Muscle layer of duodenum (tissue), 2 donors: ENCODE measurements around the gene BPIFA3.
"Not testable (repeated sequence)": the region's sequence is repeated elsewhere in the genome, so short reads cannot be mapped to it uniquely, and the experiment has no call there.

Experiments used
- H3K27ac ChIP-seq: one replicate; pipeline ENCODE4 v1.7.0; 2013; ENCODE audit warnings: mild to moderate bottlenecking, low read length
- H3K27me3 ChIP-seq: one replicate; pipeline ENCODE4 v1.7.0; 2013; ENCODE audit warnings: low read depth, mild to moderate bottlenecking, control low read depth, low read length
- H3K36me3 ChIP-seq, 2 donors: one replicate each; pipeline ENCODE4 v1.7.0; 2013; ENCODE audit warnings: low read length in 2 of 2, control low read depth in 1 of 2, mild to moderate bottlenecking in 1 of 2; ENCODE audit not compliant: insufficient read depth in 2 of 2, control insufficient read depth in 1 of 2
- H3K4me1 ChIP-seq, 2 donors: one replicate each; pipeline ENCODE4 v1.7.0; 2013; ENCODE audit warnings: low read length in 2 of 2, mild to moderate bottlenecking in 2 of 2, control low read depth in 1 of 2, moderate library complexity in 1 of 2; ENCODE audit not compliant: insufficient read depth in 2 of 2, control insufficient read depth in 1 of 2
- H3K4me3 ChIP-seq, 2 donors: one replicate each; pipeline ENCODE4 v1.7.0; 2013; ENCODE audit warnings: low read length in 2 of 2, low read depth in 1 of 2, mild to moderate bottlenecking in 1 of 2
- H3K9me3 ChIP-seq, 2 donors: one replicate each; pipeline ENCODE4 v1.7.0; 2013; ENCODE audit warnings: low read length in 2 of 2, control low read depth in 1 of 2, mild to moderate bottlenecking in 1 of 2; ENCODE audit not compliant: control insufficient read depth in 1 of 2
- donor health status: healthy.

Gene BPIFA3

DNA sequence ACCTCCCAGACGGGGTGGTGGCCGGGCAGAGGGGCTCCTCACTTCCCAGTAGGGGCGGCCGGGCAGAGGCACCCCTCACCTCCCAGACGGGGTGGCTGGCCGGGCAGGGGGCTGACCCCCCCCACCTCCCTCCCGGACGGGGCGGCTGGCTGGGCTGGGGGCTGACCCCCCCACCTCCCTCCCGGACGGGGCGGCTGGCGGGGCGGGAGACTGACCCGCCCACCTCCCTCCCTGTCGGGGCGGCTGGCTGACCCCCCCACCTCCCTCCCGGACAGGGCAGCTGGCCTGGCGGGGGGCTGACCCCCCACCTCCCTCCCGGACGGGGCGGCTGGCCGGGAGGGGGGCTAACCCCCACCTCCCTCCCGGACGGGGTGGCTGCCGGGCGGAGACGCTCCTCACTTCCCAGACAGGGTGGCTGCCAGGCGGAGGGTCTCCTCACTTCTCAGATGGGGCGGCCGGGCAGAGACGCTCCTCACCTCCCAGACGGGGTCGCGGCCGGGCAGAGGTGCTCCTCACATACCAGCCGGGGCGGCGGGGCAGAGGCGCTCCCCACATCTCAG is 32.0 kb upstream of the BPIFA3 start:
- H3K9me3 ChIP-seq, H3K27me3 ChIP-seq, H3K4me3 ChIP-seq, H3K4me1 ChIP-seq, H3K27ac ChIP-seq, H3K36me3 ChIP-seq: not testable (repeated sequence)

DNA sequence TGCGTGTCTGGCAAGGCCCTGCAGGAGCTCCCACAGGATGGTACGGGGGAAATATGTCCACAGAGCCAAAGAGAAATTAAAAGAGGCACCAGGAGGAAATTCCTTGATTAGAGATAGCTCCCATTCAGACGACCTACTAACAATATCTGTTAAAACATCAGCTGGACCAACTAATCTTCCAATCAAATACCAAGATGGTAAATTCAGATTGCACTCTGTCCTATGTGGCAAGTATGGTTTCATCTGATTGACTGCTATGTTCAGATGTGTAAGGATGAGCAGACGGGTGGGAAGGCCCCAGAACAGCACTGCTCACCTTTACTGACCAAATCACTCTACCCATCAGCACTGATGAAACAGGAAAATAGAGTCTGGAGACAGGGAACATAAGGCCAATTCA is 29.7 kb upstream of the BPIFA3 start:
- Histone ChIP-seq H3K27me3 (no peaks in the 10 kb centered on the region), H3K4me3 (no peak overlapping the region), H3K4me1 (peaks cover 0 to 3% of the 10 kb centered on the region in 2 donors), H3K27ac (no peak overlapping the region), H3K36me3 (no peaks in the 10 kb centered on the region), H3K9me3 (no peaks in the 10 kb centered on the region)

DNA sequence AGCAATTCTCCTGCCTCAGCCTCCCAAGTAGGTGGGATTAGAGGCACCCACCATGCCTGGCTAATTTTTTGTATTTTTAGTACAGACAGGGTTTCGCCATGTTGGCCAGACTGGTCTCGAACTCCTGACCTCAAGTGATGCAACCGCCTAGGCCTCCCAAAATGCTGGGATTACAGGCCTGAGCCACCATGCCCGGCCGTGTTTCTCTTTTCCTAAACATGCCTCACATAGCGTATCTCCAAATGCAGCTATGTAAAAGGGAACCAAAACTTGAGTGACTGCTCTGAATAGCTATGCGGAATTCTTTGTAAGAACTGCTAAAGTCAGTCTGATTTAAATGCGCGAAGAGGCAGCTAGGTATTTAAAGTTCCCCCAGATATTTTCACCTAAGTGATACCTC is 28.7 kb upstream of the BPIFA3 start:
- H3K9me3 ChIP-seq, result no peaks in the 10 kb centered on the region
- no peaks in the 10 kb centered on the region for H3K27me3 ChIP-seq
- H3K4me3 ChIP-seq, result no peak overlapping the region
- no peaks in the 10 kb centered on the region for H3K36me3 ChIP-seq
- peaks cover 0 to 6% of the 10 kb centered on the region in 2 donors for H3K4me1 ChIP-seq
- no peak overlapping the region for H3K27ac ChIP-seq

DNA sequence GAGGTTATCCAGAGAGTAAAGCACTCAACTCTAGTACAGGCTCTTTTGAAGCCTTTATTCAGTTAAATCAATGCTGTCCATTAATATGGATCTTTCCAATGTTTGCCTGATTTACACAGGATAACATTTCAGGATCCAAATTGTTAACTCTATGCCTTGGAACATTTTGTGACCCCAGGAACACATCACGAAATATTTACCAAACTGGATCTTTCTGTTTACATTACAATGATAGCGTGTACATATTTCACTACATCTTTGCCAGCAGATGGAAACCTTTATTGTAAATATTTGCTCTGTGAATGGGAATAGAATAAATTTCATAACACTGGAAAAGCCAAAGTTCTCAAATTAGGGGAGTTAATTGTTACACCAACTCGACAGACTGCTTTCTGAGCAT is 25.7 kb upstream of the BPIFA3 start:
- Histone ChIP-seq H3K36me3 (no peaks in the 10 kb centered on the region), H3K4me3 (no peak overlapping the region), H3K4me1 (peaks cover 0 to 6% of the 10 kb centered on the region in 2 donors), H3K9me3 (no peaks in the 10 kb centered on the region), H3K27ac (no peak overlapping the region), H3K27me3 (no peaks in the 10 kb centered on the region)

- no peaks in the 10 kb centered on the region for H3K9me3 ChIP-seq
- H3K27me3 ChIP-seq, result no peaks in the 10 kb centered on the region
- no peaks in the 10 kb centered on the region for H3K36me3 ChIP-seq
- peaks cover 0 to 6% of the 10 kb centered on the region in 2 donors for H3K4me1 ChIP-seq
- no peak overlapping the region for H3K4me3 ChIP-seq
- H3K27ac ChIP-seq, result no peak overlapping the region
Measured at GRCh38 chr20:33191955-33192354, 25.2 kb upstream of the BPIFA3 start.

DNA sequence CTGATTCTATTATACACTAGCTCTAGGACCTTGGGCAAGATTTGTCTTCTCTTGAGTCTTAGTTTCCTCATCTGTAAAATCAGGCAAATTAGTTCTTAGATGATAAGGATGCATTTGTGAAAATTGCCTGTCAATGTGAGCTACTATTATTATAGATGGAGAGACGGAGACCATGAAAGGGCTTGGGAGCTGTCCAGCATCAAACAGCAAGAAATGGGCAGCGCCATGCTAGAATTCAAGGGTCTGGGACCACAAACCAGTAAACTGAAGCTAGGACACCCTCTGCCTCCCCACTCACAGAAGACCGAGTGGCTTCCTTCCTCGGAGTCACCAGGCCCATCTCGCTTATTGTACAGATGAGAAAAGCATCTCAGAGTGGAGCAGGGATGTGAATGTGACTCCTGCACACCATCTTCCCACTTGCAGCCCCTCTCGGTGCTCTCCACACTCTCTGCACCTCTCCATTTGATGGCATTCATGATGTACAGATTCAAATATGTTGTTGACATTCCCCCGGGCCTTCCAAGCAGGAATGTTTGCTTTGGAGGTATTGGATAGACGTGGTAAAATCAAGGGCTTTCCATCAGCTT is 24.1 kb upstream of the BPIFA3 start:
- Histone ChIP-seq H3K9me3 (no peaks in the 10 kb centered on the region), H3K4me1 (peaks cover 0 to 6% of the 10 kb centered on the region in 2 donors), H3K36me3 (no peaks in the 10 kb centered on the region), H3K4me3 (no peak overlapping the region), H3K27ac (no peak overlapping the region), H3K27me3 (no peaks in the 10 kb centered on the region)

GRCh38 chr20:33199026-33199425 is 18.1 kb upstream of the BPIFA3 start:
- Histone ChIP-seq H3K27me3 (peaks cover 4% of the 10 kb centered on the region), H3K9me3 (no peaks in the 10 kb centered on the region), H3K27ac (no peak overlapping the region), H3K36me3 (no peaks in the 10 kb centered on the region), H3K4me3 (no peak overlapping the region), H3K4me1 (no peaks in the 10 kb centered on the region)

DNA sequence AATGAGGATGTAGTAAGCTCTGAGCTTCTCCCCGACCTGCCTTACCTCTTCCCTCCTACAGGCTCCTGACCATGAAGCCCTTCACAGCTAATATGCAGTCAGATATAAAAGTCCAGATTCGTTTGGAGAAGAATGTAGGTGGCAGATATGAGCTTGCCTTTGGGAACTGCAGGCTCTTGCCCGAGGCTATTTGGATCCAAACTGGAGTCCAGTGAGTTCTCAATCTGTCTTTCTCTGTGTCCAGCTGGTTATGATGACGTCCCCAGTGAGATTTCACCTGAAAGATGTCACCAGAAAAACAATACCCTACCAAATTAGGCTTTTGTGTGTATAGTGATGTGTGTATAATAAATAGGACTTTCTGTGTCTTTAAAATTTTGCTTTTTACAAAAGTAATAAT is 14.7 kb upstream of the BPIFA3 start:
- Histone ChIP-seq H3K36me3 (no peaks in the 10 kb centered on the region), H3K4me1 (no peaks in the 10 kb centered on the region), H3K27ac (no peak overlapping the region), H3K27me3 (peaks cover 4% of the 10 kb centered on the region), H3K4me3 (no peak overlapping the region), H3K9me3 (no peaks in the 10 kb centered on the region)

DNA sequence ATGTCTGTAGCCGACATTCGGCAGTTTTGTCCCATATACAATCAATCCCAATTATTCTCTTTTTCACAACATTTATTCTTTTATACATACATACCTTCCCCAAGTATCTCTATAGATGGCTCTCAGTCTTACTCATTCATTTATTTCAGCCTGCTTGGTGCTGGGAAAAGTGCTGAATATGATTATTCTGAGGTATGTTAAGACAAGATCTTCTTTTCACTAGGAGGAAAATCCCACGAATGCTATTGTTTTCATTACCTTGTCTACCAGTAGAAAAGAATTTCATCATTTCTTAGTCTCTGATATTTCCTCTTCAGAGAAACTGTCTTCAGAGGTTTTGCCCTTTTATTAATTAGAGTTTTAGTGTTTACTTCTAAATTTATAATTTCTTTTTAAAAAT is 13.7 kb upstream of the BPIFA3 start:
- H3K27ac ChIP-seq, result no peak overlapping the region
- H3K36me3 ChIP-seq, result no peaks in the 10 kb centered on the region
- H3K27me3 ChIP-seq, result peaks cover 4% of the 10 kb centered on the region
- no peak overlapping the region for H3K4me3 ChIP-seq
- no peaks in the 10 kb centered on the region for H3K4me1 ChIP-seq
- H3K9me3 ChIP-seq, result no peaks in the 10 kb centered on the region

GRCh38 chr20:33209789-33210188 is 7.4 kb upstream of the BPIFA3 start:
- Histone ChIP-seq H3K27me3 (no peaks in the 10 kb centered on the region), H3K4me3 (no peak overlapping the region), H3K9me3 (peaks cover 0 to 2% of the 10 kb centered on the region in 2 donors), H3K36me3 (no peaks in the 10 kb centered on the region), H3K4me1 (no peaks in the 10 kb centered on the region), H3K27ac (no peak overlapping the region)

DNA sequence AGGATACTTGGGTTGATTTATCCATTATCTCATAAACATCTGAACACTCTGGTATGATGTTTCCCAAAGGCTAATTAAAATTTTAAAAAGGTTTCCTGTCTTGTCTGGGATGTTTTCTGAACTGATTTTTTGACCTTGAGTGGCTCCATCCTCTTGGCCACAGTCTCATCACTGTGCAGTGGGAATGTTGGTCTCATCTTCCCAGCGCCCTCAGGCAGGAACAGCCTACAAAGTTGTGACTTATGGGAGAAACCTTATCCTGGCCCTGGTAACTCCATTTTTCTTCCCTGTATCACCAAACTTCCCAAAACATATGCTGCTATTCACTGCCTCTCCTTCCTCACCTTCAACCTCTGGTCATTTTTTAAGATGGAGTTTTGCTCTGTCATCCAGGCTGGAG is 6.8 kb upstream of the BPIFA3 start:
- H3K4me3 ChIP-seq, result no peak overlapping the region
- H3K27me3 ChIP-seq, result no peaks in the 10 kb centered on the region
- H3K36me3 ChIP-seq, result no peaks in the 10 kb centered on the region

DNA sequence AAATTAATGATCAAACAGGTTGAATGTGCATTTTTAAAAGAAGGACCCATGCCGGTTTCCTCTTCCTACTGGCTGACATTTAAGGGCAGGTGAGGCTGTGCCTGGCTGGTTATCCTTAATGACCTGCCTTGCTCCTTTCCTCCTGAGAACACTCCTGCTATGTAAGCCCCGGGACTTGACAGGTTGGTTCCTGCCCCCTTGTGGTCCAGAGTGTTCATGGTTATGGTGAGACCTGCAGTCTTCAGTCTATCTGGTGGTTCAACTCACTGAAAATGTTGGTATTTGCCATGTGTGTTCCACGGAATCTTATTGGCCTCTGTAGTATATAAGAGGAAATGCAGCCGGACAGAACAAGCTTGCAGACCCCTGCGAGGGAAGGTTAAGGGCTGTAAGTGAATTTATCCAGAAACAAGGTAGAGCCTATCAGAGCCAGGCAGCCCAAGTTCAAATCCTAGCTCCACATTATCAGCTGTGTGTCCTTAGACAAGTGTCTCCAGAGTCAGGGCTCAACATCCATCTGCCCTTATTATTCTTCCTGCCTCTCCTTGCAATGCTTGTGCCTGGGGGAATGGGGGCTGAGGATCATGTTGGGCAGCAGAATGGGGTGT is 5.2 kb upstream of the BPIFA3 start:
- Histone ChIP-seq H3K27ac (no peak overlapping the region), H3K4me3 (no peak overlapping the region), H3K4me1 (no peaks in the 10 kb centered on the region), H3K27me3 (no peaks in the 10 kb centered on the region), H3K36me3 (no peaks in the 10 kb centered on the region), H3K9me3 (peaks cover 0 to 2% of the 10 kb centered on the region in 2 donors)

More for the DNA sequence above, 6.8 kb upstream of the BPIFA3 start:
- H3K27ac ChIP-seq, result no peak overlapping the region
- no peaks in the 10 kb centered on the region for H3K4me1 ChIP-seq
- H3K9me3 ChIP-seq, result peaks cover 0 to 2% of the 10 kb centered on the region in 2 donors
